Activated naive CD4-positive, alpha-beta T cell (primary cell): ENCODE results near the gene TTC21A.

Source experiments
- DNase-seq, 4 experiments: peaks; one replicate each; lab custom pipeline; 2025; lab: John Stamatoyannopoulos, UW

Gene TTC21A

DNA sequence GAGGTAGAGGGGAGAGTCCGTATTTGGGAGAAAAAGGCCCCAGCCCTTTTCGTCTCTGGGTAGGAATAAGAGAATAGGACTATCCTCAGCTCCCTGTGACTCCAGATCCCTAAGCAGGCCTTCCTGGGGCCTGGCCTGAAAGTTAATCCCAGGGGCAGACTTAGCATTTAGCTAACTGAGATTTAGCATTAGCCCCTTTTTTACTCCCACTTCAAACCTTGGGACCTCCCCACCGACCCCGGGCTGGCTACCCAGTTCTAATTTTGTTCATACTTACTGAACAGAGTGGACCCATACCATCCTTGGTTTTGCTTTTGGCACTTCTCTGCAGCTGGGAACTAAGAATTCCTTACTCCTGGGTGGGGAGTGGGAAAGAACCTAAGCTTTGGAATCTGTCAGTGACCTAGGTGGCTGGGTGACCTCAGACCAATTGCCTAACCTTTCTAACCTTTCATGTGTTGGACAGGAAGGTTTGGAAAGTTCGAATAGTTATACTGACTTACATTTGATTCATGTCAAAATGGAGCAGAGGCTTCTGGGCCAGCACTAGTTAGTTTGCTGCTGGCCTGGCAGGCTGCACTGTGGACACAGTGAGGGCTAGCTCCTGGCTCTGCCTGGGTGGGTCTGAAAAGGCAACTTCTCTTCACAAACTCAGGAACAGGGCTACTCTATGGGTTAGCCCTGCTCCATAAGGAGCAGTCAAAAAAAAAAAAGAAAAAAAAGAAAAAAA, 11.6 kb downstream of the TTC21A start:
- DNase-seq, result no peak

- no peak for DNase-seq
These were observed 14.1 kb downstream of the TTC21A start for GRCh38 chr3:39121621-39122020.

DNA sequence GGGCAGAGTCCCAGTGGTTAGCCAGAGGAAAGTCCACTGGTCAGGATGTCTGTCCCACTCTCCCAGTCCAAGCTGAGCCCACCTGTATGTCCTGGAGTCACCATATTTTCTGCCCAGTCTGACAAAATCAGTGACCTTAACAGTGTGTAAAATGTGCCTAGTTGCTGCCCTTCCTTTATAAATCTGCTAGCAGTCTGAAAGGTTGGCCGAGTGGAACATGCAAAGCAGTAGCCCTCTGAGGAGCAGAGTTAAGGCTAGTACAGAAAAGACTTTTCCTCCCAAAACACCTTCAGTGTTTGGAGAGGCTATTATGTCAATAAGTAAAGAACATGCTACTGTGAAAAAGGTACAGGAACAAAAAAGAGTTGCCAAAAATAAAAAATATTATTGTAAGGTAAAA, 15.3 kb downstream of the TTC21A start:
- no peak for DNase-seq

DNA sequence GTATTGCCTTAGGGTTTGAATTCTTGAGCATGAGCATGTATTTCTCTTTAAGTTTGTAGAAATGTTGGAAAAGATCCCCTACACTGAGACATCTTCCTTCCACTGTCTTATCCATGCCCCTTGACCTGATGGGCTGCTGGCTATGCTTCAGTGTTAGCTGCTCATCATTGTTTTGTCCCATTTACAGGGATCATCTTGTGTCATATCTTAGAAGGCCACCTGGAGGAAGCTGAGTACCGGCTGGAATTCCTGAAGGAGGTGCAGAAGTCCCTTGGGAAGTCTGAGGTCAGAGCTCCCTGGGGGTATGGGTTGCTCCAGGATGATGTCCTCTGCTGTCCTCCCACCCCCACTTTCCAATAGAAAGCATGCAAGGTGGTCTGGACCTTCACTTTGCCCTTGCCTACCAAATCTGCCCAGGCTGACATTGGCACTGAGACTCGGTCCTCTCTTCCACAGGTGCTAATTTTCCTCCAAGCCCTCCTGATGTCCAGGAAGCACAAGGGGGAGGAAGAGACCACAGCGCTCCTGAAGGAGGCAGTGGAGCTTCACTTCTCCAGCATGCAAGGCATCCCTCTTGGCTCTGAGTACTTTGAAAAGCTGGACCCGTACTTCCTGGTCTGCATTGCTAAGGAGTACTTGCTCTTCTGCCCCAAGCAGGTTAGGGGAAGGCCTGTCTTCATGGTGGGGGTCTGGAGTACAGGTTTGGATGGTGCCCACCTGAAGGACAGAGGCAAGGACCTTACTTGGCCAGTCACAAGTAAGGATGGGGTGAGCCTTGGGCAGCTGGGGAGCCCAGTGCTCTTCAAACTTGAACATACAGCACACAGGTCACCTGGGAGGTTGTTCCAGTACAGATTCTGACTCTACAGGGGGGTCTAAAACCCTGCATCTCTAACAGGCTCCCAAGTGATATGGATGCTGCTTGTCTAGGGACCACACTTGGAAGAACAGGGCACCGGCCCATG, 17.7 kb downstream of the TTC21A start:
- DNase-seq, result no peak

- DNase-seq, result no peak
These were observed 18.5 kb downstream of the TTC21A start for GRCh38 chr3:39125841-39126500.

- DNase-seq, result no peak
These were observed 19.1 kb downstream of the TTC21A start for GRCh38 chr3:39126532-39127071.

DNA sequence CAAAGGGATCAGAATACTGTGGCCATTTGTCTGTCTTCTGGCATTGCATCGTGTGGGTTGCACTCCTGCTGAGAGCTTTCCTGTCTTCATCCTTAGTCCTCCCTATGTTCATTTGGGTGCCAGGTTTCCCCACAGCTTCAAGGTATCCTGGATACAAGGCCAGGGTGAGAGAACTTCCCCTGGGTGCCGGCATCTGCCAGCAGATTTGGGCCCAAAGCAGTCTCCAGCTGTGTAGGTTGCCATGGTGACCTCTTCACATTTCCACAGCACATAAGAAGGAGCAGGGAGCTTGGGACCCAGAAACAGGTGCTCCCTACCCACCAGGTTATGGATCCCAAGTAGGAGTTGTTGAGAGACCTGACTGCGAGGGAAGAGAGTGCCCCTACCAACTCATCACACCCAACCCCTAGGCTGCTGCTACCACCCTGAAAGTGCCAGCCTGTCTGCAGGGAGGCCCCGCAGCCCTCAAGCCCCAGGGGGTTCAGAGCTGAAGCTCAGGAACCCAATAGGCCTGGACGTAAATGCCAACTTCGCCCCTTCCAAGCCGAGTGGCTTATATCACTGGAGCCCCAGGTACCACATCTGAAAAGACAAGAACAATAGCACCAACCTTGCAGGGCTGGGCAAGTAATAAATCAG, 19.9 kb downstream of the TTC21A start:
- DNase-seq, result no peak

DNA sequence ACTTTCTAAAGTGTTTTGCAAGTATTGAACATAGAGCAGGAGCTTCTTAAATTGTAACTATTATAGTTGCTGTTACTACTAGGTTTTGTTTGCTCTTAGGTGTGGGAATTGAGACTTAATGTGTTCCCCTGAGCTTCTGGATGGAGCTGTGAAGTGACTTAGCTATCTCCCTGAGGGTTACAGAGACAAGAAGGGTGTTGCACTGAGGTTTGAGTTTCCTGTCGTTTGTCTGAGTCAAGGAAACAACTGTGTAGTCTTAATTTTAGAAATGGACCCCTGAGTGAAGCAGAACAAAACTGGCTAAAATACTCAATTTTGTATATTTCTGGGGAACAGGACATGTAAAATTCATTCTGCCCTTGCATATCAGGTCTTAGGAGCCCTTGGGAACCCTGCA, 20.4 kb downstream of the TTC21A start:
- no peak for DNase-seq

GRCh38 chr3:39128951-39129350, 21.5 kb downstream of the TTC21A start:
- no peak for DNase-seq

DNA sequence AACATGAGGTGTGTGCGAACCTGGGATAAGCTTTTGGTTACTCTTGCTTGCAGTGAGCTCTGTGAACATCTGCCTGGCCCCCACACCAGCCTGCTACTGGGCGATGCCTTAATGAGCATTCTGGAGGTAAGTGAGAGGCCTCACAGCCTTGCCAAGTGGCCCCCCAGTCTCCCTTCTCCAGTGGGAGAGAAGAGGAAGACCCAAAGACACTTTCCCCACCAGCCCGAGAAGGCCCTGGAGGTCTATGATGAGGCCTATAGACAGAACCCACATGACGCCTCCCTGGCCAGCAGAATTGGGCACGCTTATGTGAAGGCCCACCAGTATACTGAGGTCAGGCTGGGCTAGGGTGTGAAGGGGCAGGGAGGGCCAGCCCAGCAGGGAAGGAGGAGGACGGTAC, 22.5 kb downstream of the TTC21A start:
- DNase-seq, result no peak

- DNase-seq, result no peak
These were observed 23.3 kb downstream of the TTC21A start for GRCh38 chr3:39130693-39131265.

- DNase-seq, result no peak
These were observed 24.9 kb downstream of the TTC21A start for GRCh38 chr3:39132096-39133092.

- no peak for DNase-seq
These were observed 25.6 kb downstream of the TTC21A start for GRCh38 chr3:39133093-39133490.

GRCh38 chr3:39133822-39134221, 26.3 kb downstream of the TTC21A start:
- DNase-seq, result no peak

GRCh38 chr3:39134305-39134704, 26.8 kb downstream of the TTC21A start:
- DNase-seq, result no peak

- no peak for DNase-seq
These were observed 27.8 kb downstream of the TTC21A start for GRCh38 chr3:39135170-39135805.

DNA sequence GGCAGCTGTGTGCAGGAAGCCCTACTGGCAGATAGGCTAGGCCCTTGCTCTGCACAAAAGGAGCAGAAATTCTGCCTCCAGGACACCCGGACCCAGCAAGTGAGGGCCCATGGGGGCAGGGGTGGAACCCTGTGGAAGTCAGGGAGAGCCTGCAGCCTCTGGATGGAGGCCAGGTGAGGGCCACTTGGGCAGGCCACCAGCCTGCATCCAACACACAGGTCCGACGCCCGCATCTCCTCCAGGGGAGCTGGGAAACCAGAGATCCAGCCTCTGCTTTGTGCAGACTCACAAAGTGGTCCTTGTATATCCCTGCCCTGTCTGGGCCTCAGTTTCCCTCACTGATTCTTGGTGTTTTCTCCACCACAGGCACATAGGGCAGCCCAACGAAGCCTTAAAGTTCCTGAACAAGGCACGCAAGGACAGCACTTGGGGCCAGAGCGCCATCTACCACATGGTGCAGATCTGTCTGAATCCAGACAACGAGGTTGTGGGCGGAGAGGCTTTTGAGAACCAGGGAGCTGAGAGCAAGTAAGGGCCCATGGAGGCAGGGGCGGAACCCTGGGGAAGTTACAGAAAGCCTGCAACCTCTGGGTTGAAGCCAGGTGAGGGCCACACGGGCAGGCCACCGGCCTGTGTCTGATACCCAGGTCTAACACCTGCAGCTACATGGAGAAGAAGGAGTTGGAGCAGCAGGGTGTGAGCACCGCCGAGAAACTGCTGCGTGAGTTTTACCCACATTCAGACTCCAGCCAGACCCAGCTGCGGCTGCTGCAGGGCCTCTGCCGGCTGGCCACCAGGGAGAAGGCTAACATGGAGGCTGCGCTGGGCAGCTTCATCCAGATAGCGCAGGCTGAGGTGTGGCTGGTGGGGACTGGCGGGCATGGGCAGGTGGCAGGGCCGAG, 29.3 kb downstream of the TTC21A start:
- no peak for DNase-seq

DNA sequence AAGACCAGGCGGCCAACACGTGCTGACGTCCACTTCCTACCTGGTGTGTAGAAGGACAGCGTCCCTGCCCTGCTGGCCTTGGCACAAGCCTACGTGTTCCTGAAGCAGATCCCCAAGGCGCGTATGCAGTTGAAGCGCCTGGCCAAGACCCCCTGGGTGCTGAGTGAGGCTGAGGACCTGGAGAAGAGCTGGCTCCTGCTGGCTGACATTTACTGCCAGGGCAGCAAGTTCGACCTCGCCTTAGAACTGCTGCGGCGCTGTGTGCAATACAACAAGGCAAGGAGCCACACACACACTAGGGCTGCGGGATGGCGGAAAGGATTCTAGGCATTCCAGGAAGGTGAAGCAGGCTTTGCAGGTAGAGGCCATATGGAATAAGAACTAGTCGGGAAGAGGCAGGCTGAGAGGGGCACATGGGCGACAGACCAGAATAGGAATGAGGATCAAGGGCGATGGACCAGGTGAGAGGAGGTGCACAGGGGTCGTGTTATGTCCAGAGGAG, 30.0 kb downstream of the TTC21A start:
- no peak for DNase-seq
